HCT116 (cell line): Measurements from ENCODE around the gene VPS35.

Source experiments
- CBX3 ChIP-seq: IDR thresholded peaks from 2 replicates; pipeline ENCODE4 v1.6.1; 2012; ENCODE audit warnings: low read depth
- CTCF ChIP-seq, 3 experiments: fragments of 200-600 bp in 1 of 3; sonication (generic) in 1 of 3; IDR thresholded peaks in 2 of 3; conservative IDR thresholded peaks in 1 of 3; 2 replicates each; pipeline ENCODE4 v1.5.1; 2012 to 2017; ENCODE audit warnings: low read depth in 2 of 3, low read length in 2 of 3, antibody characterized with exemption in 1 of 3, borderline replicate concordance in 1 of 3, control low read depth in 1 of 3, mild to moderate bottlenecking in 1 of 3, mixed read lengths in 1 of 3, mixed run types in 1 of 3, moderate library complexity in 1 of 3; ENCODE audit not compliant: insufficient read depth in 1 of 3
- ELF1 ChIP-seq: IDR thresholded peaks from 2 replicates; pipeline ENCODE4 v1.6.1; 2012; ENCODE audit warnings: low read depth, borderline replicate concordance
- EZH2 ChIP-seq: fragments of 200-600 bp; sonication (generic); IDR thresholded peaks from 2 replicates; pipeline ENCODE4 v1.6.1; 2017; ENCODE audit warnings: antibody characterized with exemption, mixed run types
- EZH2phosphoT487 ChIP-seq: fragments of 200-600 bp; IDR thresholded peaks from 2 replicates; pipeline ENCODE4 v1.6.1; 2018; ENCODE audit warnings: antibody characterized with exemption, borderline replicate concordance
- MAX ChIP-seq: IDR thresholded peaks from 2 replicates; pipeline ENCODE4 v1.6.1; 2012
- POLR2A ChIP-seq: IDR thresholded peaks from 2 replicates; pipeline ENCODE4 v1.7.0; 2011; ENCODE audit warnings: borderline replicate concordance; ENCODE audit not compliant: insufficient read depth, insufficient read length; ENCODE audit errors: extremely low read depth
- POLR2AphosphoS5 ChIP-seq: IDR thresholded peaks from 2 replicates; pipeline ENCODE4 v1.6.1; 2011; ENCODE audit warnings: mild to moderate bottlenecking, low read depth, low read length, moderate library complexity
- RAD21 ChIP-seq: IDR thresholded peaks from 2 replicates; pipeline ENCODE4 v1.6.1; 2012; ENCODE audit warnings: low read depth, mild to moderate bottlenecking
- SIN3A ChIP-seq: IDR thresholded peaks from 2 replicates; pipeline ENCODE4 v1.6.1; 2012; ENCODE audit warnings: low read depth
- SP1 ChIP-seq: IDR thresholded peaks from 2 replicates; pipeline ENCODE4 v1.6.1; 2012; ENCODE audit warnings: low read depth
- YY1 ChIP-seq: IDR thresholded peaks from 2 replicates; pipeline ENCODE4 v1.6.1; 2011; ENCODE audit warnings: low read length, low read depth, moderate library complexity, mild to moderate bottlenecking; ENCODE audit not compliant: insufficient replicate concordance; ENCODE audit errors: extremely low read depth
- TF ChIP-seq, protein P1 (sequence below): IDR thresholded peaks from 2 replicates; pipeline ENCODE4 v1.6.1; 2012

DNA sequence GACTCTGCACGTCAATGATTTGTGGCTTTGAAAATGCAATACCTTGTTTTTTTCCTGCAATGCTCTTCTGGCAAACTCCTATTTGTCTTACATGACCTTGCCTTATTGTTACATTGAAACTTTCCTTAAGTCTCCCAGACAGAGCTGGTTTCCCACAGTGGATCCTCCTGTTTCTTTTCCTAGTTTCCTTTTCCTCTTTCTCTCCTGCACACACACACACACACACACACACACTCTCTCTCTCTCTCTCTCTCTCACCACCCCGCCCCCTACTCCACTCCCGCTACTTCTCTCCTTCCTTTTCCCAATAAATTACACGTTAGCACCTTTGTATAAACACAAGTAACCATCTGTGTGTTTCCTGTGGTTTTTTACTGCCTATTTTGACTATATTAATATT is 2.7 kb upstream of the VPS35 start:
- TF ChIP-seq CTCF (IDR thresholded peaks at IDR 0.05 in 2 of 3, conservative IDR thresholded peaks at IDR 0.05 in 1 of 3; ENCODE audit: borderline replicate concordance in 1 of 3, insufficient read depth in 1 of 3, low read depth in 2 of 3, low read length in 2 of 3) (no peak), EZH2phosphoT487 (no peak), SIN3A (no peak), POLR2A (no peak), YY1 (no peak), RAD21 (no peak), CBX3 (no peak), SP1 (no peak), POLR2AphosphoS5 (no peak), MAX (no peak), EZH2 (no peak), ELF1 (no peak)
- TF ChIP-seq, protein P1, sequence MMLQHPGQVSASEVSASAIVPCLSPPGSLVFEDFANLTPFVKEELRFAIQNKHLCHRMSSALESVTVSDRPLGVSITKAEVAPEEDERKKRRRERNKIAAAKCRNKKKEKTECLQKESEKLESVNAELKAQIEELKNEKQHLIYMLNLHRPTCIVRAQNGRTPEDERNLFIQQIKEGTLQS: no peak
